ENCODE data around the gene SLC6A19. TPM values are rescaled to one million over a fixed set of nuclear protein-coding genes. Genes with fewer than 3 reads are reported as not detected.

SLC6A19 gene
- total and polyA plus RNA-seq, 9 of the 15 experiments (the other 6 are each of a cell fraction or from before 2014, with no cell fraction given), result 0.03 to 1.6 (median 0.59) TPM

DNA sequence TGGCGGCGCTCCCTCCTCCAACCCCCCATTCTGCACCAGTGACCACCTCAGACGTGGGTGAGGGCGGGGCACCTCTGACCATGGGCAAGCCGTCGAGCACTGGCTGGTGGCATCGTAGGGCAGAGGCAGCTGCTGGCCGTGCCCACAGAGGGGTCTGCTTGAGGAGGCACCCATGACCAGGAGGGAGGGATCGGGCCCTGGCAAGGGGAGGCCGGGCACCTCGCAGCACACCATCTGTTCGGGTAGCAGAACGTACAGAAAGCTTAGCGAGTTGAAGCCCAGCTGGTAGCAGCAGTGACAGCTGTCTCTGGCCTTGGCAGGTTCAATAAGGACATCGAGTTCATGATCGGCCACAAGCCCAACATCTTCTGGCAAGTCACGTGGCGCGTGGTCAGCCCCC, 19.4 kb downstream of the SLC6A19 start:
- ChIA-PET CTCF (ENCODE audit: low intra/inter-chr PET ratio) (no interaction called here), POLR2A (no interaction called here)
- no TSS peak for BruUV-seq (replicated peaks)
- ATAC-seq (no peak), FAIRE-seq (no peak), DNase-seq (ENCODE audit: extremely low read depth in 1 of 4, low spot score in 3 of 4) (no peak)
- H2AFZ ChIP-seq (ENCODE audit: low read depth, low read length), result no peak overlapping the region
- no peak overlapping the region for H3K4me2 ChIP-seq (ENCODE audit: insufficient read depth, low read length)
- H3K4me3 ChIP-seq, result no peak overlapping the region
- no peaks in the 10 kb centered on the region for H3K79me2 ChIP-seq (ENCODE audit: control insufficient read depth, insufficient read depth, low read length)
- intact Hi-C loops (cut with micrococcal nuclease) (no loop called here), in situ Hi-C loops (cut with MboI) (no loop called here)
- H3K9ac ChIP-seq (ENCODE audit: insufficient read depth in 1 of 2, low read depth in 2 of 2, low read length in 2 of 2), result no peak overlapping the region
- TF ChIP-seq, protein P1, sequence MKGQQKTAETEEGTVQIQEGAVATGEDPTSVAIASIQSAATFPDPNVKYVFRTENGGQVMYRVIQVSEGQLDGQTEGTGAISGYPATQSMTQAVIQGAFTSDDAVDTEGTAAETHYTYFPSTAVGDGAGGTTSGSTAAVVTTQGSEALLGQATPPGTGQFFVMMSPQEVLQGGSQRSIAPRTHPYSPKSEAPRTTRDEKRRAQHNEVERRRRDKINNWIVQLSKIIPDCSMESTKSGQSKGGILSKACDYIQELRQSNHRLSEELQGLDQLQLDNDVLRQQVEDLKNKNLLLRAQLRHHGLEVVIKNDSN (CRISPR knock-in tag; IDR thresholded peaks at IDR 0.05), result peak; percentile 46
- TF ChIP-seq TBP (optimal IDR thresholded peaks at IDR 0.05; ENCODE audit: low read depth, low read length) (no peak), ZNF282 (CRISPR knock-in tag; IDR thresholded peaks at IDR 0.05) (no peak), CLOCK (CRISPR knock-in tag; IDR thresholded peaks at IDR 0.05; ENCODE audit: borderline replicate concordance) (no peak)
- H3K9me3 ChIP-seq (replicated peaks; ENCODE audit: control insufficient read depth, insufficient read depth, low read depth, low read length), result no peaks in the 10 kb centered on the region; the same call in 1 of the 2 replicates
- H3K36me3 ChIP-seq (ENCODE audit: control insufficient read depth, insufficient read depth, low read length), result no peaks in the 10 kb centered on the region
- no peaks in the 10 kb centered on the region for H3K9me1 ChIP-seq (ENCODE audit: control insufficient read depth, insufficient read depth, low read length)
- H3K27me3 ChIP-seq (ENCODE audit: control insufficient read depth in 2 of 2, insufficient read depth in 2 of 2, low read length in 2 of 2), result peaks cover 40 to 80% of the 10 kb centered on the region in 2 experiments; a peak in 4 of 5 replicates
- H4K20me1 ChIP-seq (replicated peaks; ENCODE audit: control insufficient read depth, insufficient read depth, low read length), result peaks cover 3% of the 10 kb centered on the region
- peaks cover 0 to 35% of the 10 kb centered on the region in 2 experiments; a peak in 1 of 5 replicates for H3K4me1 ChIP-seq (replicated peaks in 1 of 2; ENCODE audit: control insufficient read depth in 2 of 2, insufficient read depth in 2 of 2, low read length in 2 of 2)
- H3K27ac ChIP-seq (ENCODE audit: extremely low read depth, low read depth, low read length), result no peak overlapping the region
- WGBS (ENCODE audit: insufficient coverage, low coverage, missing lambda C conversion rate), result 6% methylated on average over 14 of the region's 19 CpGs

Measured in K562 (cell line).